Esophagus (tissue), 2 donors: Measurements from ENCODE around the gene MACF1. TPM values are rescaled to one million over a fixed set of nuclear protein-coding genes. Genes with fewer than 3 reads are reported as not detected.

Experiments used
- H3K27ac ChIP-seq, 2 donors: one replicate each; pipeline ENCODE4 v1.5.1; 2013; ENCODE audit warnings: low read depth in 2 of 2, mild to moderate bottlenecking in 2 of 2, inconsistent platforms in 1 of 2, low read length in 1 of 2, moderate library complexity in 1 of 2
- H3K27me3 ChIP-seq, 2 donors: one replicate each; pipeline ENCODE4 v1.6.1; 2013; ENCODE audit warnings: low read length in 2 of 2, control low read depth in 1 of 2, mild to moderate bottlenecking in 1 of 2; ENCODE audit not compliant: insufficient read depth in 2 of 2, control insufficient read depth in 1 of 2
- H3K36me3 ChIP-seq, 2 donors: one replicate each; pipeline ENCODE4 v1.6.1; 2013; ENCODE audit warnings: low read length in 1 of 2; ENCODE audit not compliant: control insufficient read depth in 2 of 2, insufficient read depth in 2 of 2
- H3K4me1 ChIP-seq, 2 donors: one replicate each; pipeline ENCODE4 v1.6.1; 2013; ENCODE audit warnings: low read length in 1 of 2; ENCODE audit not compliant: control insufficient read depth in 2 of 2, insufficient read depth in 2 of 2
- H3K4me3 ChIP-seq, 2 donors: one replicate each; pipeline ENCODE4 v1.5.1; 2013; ENCODE audit warnings: low read length in 2 of 2, mild to moderate bottlenecking in 2 of 2, low read depth in 1 of 2, moderate library complexity in 1 of 2
- H3K9me3 ChIP-seq, 2 donors: one replicate each; pipeline ENCODE4 v1.6.1; 2013; ENCODE audit warnings: mild to moderate bottlenecking in 2 of 2, low read depth in 1 of 2, low read length in 1 of 2, moderate library complexity in 1 of 2; ENCODE audit not compliant: control insufficient read depth in 2 of 2, insufficient read depth in 1 of 2
- WGBS, 2 donors: extraction: QIAGEN DNeasy Blood & Tissue Kit; methylation state at CpG; one replicate each; pipeline ENCODE4 v1.1.7; 2013; 5-methylcytosine and 5-hydroxymethylcytosine counted together
- polyA plus RNA-seq, 2 donors: library from polyadenylated mRNA; stranded (reverse); fragments of 200-250 nt; gene quantifications; one replicate each; pipeline ENCODE4 v1.2.3, GENCODE V29; 2013
- donor health status: healthy with polysubstance abuse.
- donor health status: Bipolar disorder and iron deficiency.

The MACF1 gene
- polyA plus RNA-seq, 2 donors, result 35.2 to 40.1 TPM

DNA sequence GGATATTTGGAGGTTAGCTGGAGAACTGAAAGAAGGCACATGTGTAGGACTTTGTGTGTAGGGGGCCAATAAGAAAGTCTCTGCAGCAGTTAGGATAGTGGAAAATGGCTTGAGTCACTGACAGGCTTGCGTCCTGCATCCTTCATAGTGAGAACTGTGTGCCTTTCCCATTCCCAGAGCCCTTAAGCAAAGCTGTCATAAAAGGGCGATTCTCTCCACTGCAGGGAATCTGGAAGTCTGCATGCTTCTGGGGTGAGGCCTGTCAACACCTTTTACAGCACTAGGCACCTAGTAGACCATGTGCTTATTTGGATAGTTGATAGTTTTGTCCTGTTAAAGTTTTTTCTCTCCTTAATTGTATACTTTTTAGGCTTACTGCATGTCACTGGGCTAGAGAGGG, 39.4 kb upstream of the MACF1 start:
- no peaks in the 10 kb centered on the region for H3K4me1 ChIP-seq
- no peak overlapping the region for H3K27ac ChIP-seq
- H3K4me3 ChIP-seq, result no peak overlapping the region
- no peaks in the 10 kb centered on the region for H3K27me3 ChIP-seq
- H3K9me3 ChIP-seq, result no peaks in the 10 kb centered on the region
- H3K36me3 ChIP-seq, result no peaks in the 10 kb centered on the region
- WGBS, 2 donors, result 54 to 73% methylated on average over 2 of the region's 2 CpGs

DNA sequence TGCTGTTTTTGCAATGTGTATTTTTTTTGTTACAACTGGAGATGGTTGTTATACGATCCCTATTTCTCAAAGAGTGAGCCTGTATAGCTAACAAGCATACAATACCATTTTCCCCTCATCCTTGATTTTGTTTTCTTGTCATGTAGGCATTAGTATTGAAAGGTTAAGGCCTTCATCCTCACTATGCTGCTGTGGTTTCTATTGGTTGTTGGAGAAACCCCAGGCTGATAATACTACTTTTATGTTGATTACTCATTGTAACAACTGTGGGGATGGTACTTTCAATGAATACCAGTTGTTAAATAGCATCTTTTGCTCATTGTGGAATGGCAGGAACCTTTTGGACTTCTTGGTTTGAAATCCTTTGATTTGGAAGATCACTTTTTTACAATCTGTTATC, 39.0 kb upstream of the MACF1 start:
- 77 to 86% methylated on average over 1 of the region's 1 CpG for WGBS, 2 donors
- Histone ChIP-seq H3K27ac (no peak overlapping the region), H3K4me1 (no peaks in the 10 kb centered on the region), H3K9me3 (no peaks in the 10 kb centered on the region), H3K27me3 (no peaks in the 10 kb centered on the region), H3K36me3 (no peaks in the 10 kb centered on the region), H3K4me3 (no peak overlapping the region)

DNA sequence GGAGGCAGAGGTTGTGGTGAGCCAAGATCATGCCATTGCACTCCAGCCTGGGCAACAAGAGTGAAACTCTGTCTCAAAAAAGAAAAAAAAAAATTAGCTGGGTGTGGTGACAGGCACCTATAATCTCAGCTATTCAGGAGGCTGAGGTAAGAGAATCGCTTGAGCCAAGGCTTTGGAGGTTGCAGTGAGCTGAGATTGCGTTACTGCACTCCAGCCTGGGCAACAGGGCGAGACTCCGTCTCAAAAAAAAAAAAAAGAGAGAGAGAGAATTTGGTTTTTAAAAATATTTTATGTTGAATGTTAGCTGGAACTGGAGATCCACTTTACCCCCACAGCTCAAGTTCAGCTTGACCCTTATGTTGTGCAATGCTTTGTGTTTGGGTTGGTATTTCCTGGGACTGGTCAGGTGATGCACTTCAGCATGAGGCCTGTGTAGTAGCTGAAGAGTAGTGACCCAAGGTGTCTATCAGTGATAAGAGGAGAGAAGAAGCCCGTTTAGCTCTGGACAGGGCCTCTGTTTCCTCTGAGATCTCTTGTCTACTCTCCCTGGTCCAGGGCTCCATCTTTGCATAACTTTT, 36.8 kb upstream of the MACF1 start:
- Histone ChIP-seq H3K4me3 (no peak overlapping the region), H3K36me3 (no peaks in the 10 kb centered on the region), H3K4me1 (peaks cover 0 to 2% of the 10 kb centered on the region in 2 donors), H3K9me3 (no peaks in the 10 kb centered on the region), H3K27me3 (no peaks in the 10 kb centered on the region), H3K27ac (no peak overlapping the region)
- 61 to 76% methylated on average over 5 of the region's 5 CpGs for WGBS, 2 donors

DNA sequence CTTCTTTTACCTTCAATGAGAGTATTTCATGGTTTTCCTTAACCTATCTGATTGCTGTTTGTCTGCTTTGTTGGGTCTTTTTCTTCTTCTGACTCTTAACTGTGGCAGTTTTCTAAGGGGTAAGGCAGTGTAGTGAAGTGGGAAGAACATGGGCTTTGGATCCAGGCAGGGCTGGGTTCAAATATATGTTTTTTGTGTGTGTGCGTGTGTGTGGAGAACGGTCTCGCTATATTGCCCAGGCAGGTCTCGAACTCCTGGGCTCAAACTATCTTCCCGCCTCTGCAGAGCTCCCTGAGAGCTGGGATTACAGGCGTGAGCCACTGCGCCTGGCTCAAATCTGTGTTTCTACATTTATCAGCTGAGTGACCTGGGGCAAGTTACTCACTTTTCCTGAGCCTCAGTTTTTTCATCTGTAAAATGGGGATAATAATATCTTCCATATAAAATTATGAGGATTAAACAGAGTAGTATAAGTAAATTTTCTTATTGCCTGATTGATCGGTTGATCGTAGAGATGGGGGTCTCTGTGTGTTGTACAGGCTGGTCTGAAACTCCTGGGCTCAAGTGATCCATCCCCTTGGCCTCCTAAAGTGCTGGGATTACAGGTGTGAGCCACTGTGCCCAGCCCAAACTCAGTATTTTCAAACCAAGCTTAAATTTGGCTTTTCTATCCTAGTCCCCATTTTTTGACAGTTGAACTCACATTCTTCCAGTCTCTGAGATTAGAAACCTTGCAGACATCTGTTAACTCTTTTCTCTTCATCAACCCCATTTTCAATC, 36.0 kb upstream of the MACF1 start:
- Histone ChIP-seq H3K36me3 (no peaks in the 10 kb centered on the region), H3K27ac (no peak overlapping the region), H3K27me3 (no peaks in the 10 kb centered on the region), H3K9me3 (no peaks in the 10 kb centered on the region), H3K4me3 (no peak overlapping the region), H3K4me1 (peaks cover 0 to 2% of the 10 kb centered on the region in 2 donors)
- WGBS, 2 donors, result 95 to 99% methylated on average over 9 of the region's 9 CpGs

DNA sequence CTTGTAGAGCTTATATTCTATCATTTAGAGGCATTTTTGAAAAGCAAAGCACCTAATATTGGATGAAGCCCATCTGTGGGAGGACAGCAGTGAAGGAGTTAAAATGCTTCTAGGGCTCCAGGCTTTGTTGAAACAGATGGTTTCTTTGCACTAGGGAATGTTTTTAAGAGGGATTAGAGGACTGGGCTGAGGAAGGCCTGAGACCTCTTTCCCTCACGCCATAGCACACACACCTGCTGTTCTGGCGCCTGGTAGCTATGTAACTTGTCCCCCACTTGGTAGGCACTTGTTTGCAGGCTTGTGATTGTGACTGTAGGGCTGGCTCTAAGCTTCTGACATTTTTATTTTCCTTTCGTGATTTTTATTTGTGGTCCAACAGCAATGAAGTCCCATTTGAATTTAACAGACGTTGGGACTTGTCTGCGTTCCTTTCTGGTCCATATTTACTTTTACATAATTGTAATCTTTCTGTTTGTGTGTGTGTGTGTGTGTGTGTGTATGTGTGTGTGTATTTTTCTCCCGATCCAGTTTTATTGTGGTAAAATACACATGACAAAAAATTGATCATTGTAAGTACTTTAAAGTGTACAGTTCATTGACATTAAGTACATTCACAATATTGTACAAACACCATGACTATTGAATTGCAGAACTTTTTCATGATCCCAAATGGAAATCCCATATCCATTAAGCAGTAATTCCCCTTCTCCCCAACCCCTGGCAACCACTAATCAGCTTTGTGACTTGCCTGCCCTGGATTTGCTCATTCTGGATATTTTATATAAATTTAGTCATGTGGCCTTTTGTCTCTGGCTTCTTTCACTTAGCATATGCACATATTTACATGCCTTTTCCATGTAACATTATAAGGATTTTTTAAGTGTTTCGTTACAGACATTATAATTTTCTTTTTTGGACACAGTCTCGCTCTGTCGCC, 33.5 kb upstream of the MACF1 start:
- no peak overlapping the region for H3K4me3 ChIP-seq
- WGBS, 2 donors, result 72 to 74% methylated on average over 9 of the region's 9 CpGs

DNA sequence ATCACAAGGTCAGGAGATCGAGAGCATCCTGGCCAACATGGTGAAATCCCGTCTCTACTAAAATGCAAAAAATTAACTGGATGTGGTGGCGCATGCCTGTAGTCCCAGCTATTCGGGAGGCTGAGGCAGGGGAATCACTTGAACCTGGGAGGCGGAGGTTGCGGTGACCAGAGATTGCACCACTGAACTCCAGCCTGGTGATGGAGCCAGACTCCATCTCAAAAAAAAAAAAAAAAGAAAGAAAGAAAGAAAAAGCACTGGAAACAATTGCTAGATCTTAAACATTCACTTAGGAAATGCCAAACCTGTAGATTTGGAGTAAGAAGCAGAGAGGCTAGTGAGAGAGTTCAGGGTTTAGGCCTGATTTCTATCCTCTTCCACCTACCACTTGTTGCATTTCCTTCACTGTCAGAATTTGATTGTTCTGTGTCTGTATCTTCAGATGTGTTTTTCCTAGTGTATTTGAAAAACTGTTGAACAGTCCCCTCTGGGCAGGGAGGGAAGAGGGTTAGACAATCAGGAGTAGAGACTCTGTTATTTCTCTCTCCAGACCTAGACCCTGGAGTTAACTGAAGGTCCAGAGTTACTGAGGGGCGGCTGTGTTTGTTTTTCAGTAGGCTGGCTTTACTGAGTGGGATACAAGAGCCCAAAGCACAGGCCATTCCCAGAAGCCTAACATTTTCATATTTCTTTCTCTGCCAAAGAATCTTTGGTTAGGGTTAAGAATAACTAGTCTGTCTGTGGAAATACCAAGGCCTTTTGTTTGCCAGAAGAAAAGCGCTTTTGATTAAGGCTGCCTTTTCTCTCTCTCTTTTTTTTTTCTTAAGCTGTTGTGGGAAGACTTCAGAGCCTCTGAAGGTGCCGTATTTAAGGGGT, 31.1 kb upstream of the MACF1 start:
- Histone ChIP-seq H3K4me3 (no peak overlapping the region), H3K4me1 (peaks cover 0 to 2% of the 10 kb centered on the region in 2 donors), H3K9me3 (no peaks in the 10 kb centered on the region), H3K36me3 (no peaks in the 10 kb centered on the region), H3K27me3 (no peaks in the 10 kb centered on the region), H3K27ac (no peak overlapping the region)
- 74 to 79% methylated on average over 9 of the region's 9 CpGs for WGBS, 2 donors

More for the DNA sequence above, 33.5 kb upstream of the MACF1 start:
- Histone ChIP-seq H3K27ac (no peak overlapping the region), H3K36me3 (no peaks in the 10 kb centered on the region), H3K4me1 (peaks cover 0 to 2% of the 10 kb centered on the region in 2 donors), H3K9me3 (no peaks in the 10 kb centered on the region), H3K27me3 (no peaks in the 10 kb centered on the region)

DNA sequence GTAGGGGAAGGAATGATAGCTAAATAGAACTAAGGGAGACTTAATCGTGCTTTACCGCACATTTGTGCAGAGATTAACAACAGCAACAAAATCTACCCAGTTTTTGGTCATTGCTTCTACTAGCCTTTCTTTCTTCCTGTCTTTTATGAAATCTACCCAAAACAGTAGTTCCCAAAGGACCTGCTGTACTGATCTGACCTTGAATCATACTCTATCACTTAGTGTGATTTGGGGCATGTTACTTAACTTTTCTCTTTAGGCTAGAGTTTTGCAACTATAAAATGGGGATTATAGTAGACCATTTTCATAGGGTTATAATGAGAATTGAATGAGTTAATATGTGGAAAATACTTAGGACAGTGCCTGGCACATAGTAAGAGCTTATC, 30.5 kb upstream of the MACF1 start:
- H3K4me1 ChIP-seq, result peaks cover 0 to 2% of the 10 kb centered on the region in 2 donors

DNA sequence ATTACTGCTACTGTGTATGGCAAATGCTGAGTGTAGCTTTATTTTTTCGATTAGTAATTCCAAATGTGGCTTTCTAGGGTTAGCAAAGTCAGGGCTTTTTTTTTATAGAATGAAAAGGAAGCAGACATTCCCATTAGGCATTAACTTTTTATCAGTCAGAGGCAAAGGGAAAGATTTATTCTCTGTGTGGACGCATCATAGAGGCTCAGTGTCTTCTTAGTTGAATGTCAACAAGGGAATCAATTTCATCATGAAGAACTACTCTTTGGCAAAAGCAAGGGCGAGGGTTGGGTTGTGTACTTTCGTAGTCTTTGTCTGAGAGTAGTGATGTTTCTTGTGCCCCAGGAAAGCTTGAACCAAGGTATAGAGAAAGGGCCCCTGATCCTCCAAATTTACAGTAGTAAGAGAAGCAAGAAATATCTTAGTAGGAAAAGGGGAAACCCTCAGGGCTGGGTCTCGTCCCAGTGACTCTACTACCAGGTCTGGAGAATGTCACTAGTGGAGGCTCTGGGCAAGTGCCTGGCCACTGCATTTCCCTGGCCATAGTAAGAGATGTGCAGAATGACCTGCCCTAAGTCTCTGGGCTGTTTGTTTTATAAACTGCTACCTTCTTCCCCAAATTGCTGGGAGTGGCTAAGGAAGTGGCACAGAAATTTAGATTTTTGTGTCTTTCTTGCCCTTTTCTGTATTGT, 30.0 kb upstream of the MACF1 start:
- WGBS, 2 donors, result 67 to 70% methylated on average over 5 of the region's 5 CpGs
- Histone ChIP-seq H3K27ac (no peak overlapping the region), H3K36me3 (no peaks in the 10 kb centered on the region), H3K4me1 (peaks cover 0 to 2% of the 10 kb centered on the region in 2 donors), H3K27me3 (no peaks in the 10 kb centered on the region), H3K9me3 (no peaks in the 10 kb centered on the region), H3K4me3 (no peak overlapping the region)

More for the DNA sequence above, 30.5 kb upstream of the MACF1 start:
- WGBS, 2 donors, result 30 to 46% methylated on average over 2 of the region's 2 CpGs
- Histone ChIP-seq H3K27ac (no peak overlapping the region), H3K4me3 (no peak overlapping the region), H3K9me3 (no peaks in the 10 kb centered on the region), H3K27me3 (no peaks in the 10 kb centered on the region), H3K36me3 (no peaks in the 10 kb centered on the region)
